Endodermal cell (in vitro differentiated cells): ENCODE data around the gene NAA25. TPM values are rescaled to one million over a fixed set of nuclear protein-coding genes. Genes with fewer than 3 reads are reported as not detected.
"Not testable (repeated sequence)": the region's sequence is repeated elsewhere in the genome, so short reads cannot be mapped to it uniquely, and the experiment has no call there.

Experiments
- DNase-seq: peaks from one replicate; pipeline ENCODE4 v3.0.0-alpha.2; 2017
- H3K27ac ChIP-seq: 2 replicates; pipeline ENCODE4 v1.5.1; 2013; ENCODE audit warnings: mild to moderate bottlenecking, low read depth, low read length, moderate library complexity
- H3K27me3 ChIP-seq: 2 replicates; pipeline ENCODE4 v1.6.1; 2013; ENCODE audit warnings: mild to moderate bottlenecking, low read length, moderate library complexity; ENCODE audit not compliant: insufficient read depth, control insufficient read depth, poor library complexity, severe bottlenecking
- H3K36me3 ChIP-seq: 2 replicates; pipeline ENCODE4 v1.7.0; 2013; ENCODE audit warnings: mild to moderate bottlenecking, low read length, moderate library complexity; ENCODE audit not compliant: control insufficient read depth, insufficient read depth
- H3K4me1 ChIP-seq: one replicate; pipeline ENCODE4 v1.7.0; 2013; ENCODE audit warnings: low read length; ENCODE audit not compliant: control insufficient read depth, insufficient read depth
- H3K4me3 ChIP-seq: 2 replicates; pipeline ENCODE4 v1.5.1; 2013; ENCODE audit warnings: mild to moderate bottlenecking, low read length, moderate library complexity
- H3K9ac ChIP-seq: 2 replicates; pipeline ENCODE4 v1.6.1; 2013; ENCODE audit warnings: mild to moderate bottlenecking, low read length, moderate library complexity; ENCODE audit not compliant: poor library complexity, severe bottlenecking; ENCODE audit errors: extremely low read depth
- H3K9me3 ChIP-seq: 2 replicates; pipeline ENCODE4 v1.6.1; 2013; ENCODE audit warnings: mild to moderate bottlenecking, low read length, moderate library complexity; ENCODE audit not compliant: control insufficient read depth
- H3K27ac Mint-ChIP-seq: 2 replicates; pipeline ENCODE4 v1.8.0; 2020; ENCODE audit warnings: mixed read lengths
- H3K27me3 Mint-ChIP-seq: 2 replicates; pipeline ENCODE4 v1.8.0; 2021; ENCODE audit warnings: mild to moderate bottlenecking, mixed read lengths; ENCODE audit not compliant: insufficient read depth
- H3K36me3 Mint-ChIP-seq: 2 replicates; pipeline ENCODE4 v1.8.0; 2020; ENCODE audit warnings: low read depth, mixed read lengths
- H3K4me1 Mint-ChIP-seq: 2 replicates; pipeline ENCODE4 v1.8.0; 2020; ENCODE audit warnings: mixed read lengths
- H3K4me3 Mint-ChIP-seq: 2 replicates; pipeline ENCODE4 v1.8.0; 2020; ENCODE audit warnings: mild to moderate bottlenecking, moderate library complexity, mixed read lengths
- H3K9me3 Mint-ChIP-seq: 2 replicates; pipeline ENCODE4 v1.8.0; 2020; ENCODE audit warnings: mild to moderate bottlenecking, mixed read lengths
- WGBS, 2 experiments: methylation state at CpG; one replicate each; pipeline versions ENCODE4 v1.1.5 to v1.1.7; 2013; ENCODE audit warnings: missing lambda C conversion rate in 2 of 2, mixed read lengths in 1 of 2; ENCODE audit not compliant: insufficient coverage in 1 of 2, insufficient read length in 1 of 2; 5-methylcytosine and 5-hydroxymethylcytosine counted together
- total RNA-seq, 2 donors: library from RNA; stranded (reverse); fragmentation: NEBNext Ultra II Directional in 1 of 2; extraction: Animal tissue kit (Norgen Biotek cat#: 25700) in 1 of 2; gene quantifications; 2 replicates in 1 of 2; 3 replicates in 1 of 2; pipeline ENCODE4 v1.2.1, GENCODE V29; 2021
- TF ChIP-seq, protein P1 (sequence below): fragments of 200-600 bp; sonication (generic); conservative IDR thresholded peaks from 2 replicates; pipeline ENCODE4 v1.5.0; 2021; ENCODE audit warnings: antibody characterized with exemption, mild to moderate bottlenecking

The NAA25 gene
- total RNA-seq, 2 donors from 2014 or later, result 34.2 to 36.3 TPM

- Mint-ChIP-seq H3K27me3 (no peaks in the 10 kb centered on the region), H3K36me3 (peaks cover 36% of the 10 kb centered on the region), H3K4me3 (peak within 1 kb of the TSS; percentile 82), H3K27ac (peak within 1 kb of the TSS; percentile 99), H3K9me3 (peaks cover 8% of the 10 kb centered on the region), H3K4me1 (peaks cover 21% of the 10 kb centered on the region)
- no peaks in the 10 kb centered on the region for H3K4me1 ChIP-seq
- peaks cover 16% of the 10 kb centered on the region for H3K9me3 ChIP-seq
- DNase-seq, result peak; percentile 100
- H3K27me3 ChIP-seq, result no peaks in the 10 kb centered on the region
- peak within 1 kb of the TSS; percentile 88 for H3K27ac ChIP-seq
- peak within 1 kb of the TSS; percentile 92 for H3K9ac ChIP-seq
- TF ChIP-seq, protein P1, sequence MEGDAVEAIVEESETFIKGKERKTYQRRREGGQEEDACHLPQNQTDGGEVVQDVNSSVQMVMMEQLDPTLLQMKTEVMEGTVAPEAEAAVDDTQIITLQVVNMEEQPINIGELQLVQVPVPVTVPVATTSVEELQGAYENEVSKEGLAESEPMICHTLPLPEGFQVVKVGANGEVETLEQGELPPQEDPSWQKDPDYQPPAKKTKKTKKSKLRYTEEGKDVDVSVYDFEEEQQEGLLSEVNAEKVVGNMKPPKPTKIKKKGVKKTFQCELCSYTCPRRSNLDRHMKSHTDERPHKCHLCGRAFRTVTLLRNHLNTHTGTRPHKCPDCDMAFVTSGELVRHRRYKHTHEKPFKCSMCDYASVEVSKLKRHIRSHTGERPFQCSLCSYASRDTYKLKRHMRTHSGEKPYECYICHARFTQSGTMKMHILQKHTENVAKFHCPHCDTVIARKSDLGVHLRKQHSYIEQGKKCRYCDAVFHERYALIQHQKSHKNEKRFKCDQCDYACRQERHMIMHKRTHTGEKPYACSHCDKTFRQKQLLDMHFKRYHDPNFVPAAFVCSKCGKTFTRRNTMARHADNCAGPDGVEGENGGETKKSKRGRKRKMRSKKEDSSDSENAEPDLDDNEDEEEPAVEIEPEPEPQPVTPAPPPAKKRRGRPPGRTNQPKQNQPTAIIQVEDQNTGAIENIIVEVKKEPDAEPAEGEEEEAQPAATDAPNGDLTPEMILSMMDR, result peak; percentile 72
- H3K36me3 ChIP-seq, result peaks cover 42% of the 10 kb centered on the region
- WGBS, 2 experiments, result 0% methylated on average over 32 to 67 of the region's 67 CpGs
- peak within 1 kb of the TSS; percentile 92 for H3K4me3 ChIP-seq
These were observed 95.6 kb downstream of the NAA25 start, which contains the start of the genes ERP29 and TMEM116 for GRCh38 chr12:112012775-112013600. ERP29 (plus strand) TSS chr12:112013426; CDS start chr12:112013466, 40 bp downstream. TMEM116 (minus strand) TSS chr12:112013165; CDS start chr12:112005270, 7,895 bp downstream.

DNA sequence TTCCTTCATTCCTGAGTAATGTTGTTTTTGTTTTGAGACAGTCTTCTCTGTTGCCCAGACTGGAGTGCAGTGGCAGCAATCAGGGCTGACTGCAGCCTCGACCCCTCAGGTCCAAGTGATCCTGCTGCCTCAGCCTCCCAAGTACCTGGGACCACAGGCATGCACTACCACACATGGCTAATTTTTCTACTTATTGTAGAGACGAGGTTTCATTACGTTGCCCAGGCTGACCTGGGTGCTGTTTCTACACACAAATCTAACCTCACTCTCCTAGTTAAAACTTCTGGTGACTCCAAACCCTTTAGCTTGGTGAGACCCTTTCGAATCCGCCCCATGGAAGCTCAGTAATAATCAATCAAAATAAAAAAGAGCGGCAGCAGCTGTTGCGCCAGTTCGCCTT is 96.9 kb downstream of the NAA25 start:
- Histone ChIP-seq H3K4me3 (peak overlapping the region; percentile 92), H3K27me3 (no peaks in the 10 kb centered on the region), H3K36me3 (peaks cover 31% of the 10 kb centered on the region), H3K9ac (no peak overlapping the region), H3K27ac (no peak overlapping the region), H3K9me3 (peaks cover 16% of the 10 kb centered on the region), H3K4me1 (no peaks in the 10 kb centered on the region)
- peak overlapping the region; percentile 99 for H3K27ac Mint-ChIP-seq
- peaks cover 27% of the 10 kb centered on the region for H3K36me3 Mint-ChIP-seq
- peaks cover 17% of the 10 kb centered on the region for H3K4me1 Mint-ChIP-seq
- no peaks in the 10 kb centered on the region for H3K27me3 Mint-ChIP-seq
- WGBS, 2 experiments, result 92 to 94% methylated on average over 8 of the region's 8 CpGs
- H3K9me3 Mint-ChIP-seq, result peaks cover 8% of the 10 kb centered on the region
- H3K4me3 Mint-ChIP-seq, result peak overlapping the region; percentile 82
- TF ChIP-seq, protein P1, result no peak
- no peak for DNase-seq

- no peak overlapping the region for H3K9ac ChIP-seq
- Mint-ChIP-seq H3K4me1 (peaks cover 21% of the 10 kb centered on the region), H3K27me3 (no peaks in the 10 kb centered on the region), H3K9me3 (peaks cover 2% of the 10 kb centered on the region), H3K27ac (no peak overlapping the region), H3K4me3 (no peak overlapping the region), H3K36me3 (peaks cover 18% of the 10 kb centered on the region)
- no peaks in the 10 kb centered on the region for H3K27me3 ChIP-seq
- WGBS, 2 experiments, result 91 to 97% methylated on average over 6 to 8 of the region's 8 CpGs
- no peak overlapping the region for H3K27ac ChIP-seq
- H3K4me1 ChIP-seq, result no peaks in the 10 kb centered on the region
- DNase-seq, result peak; percentile 47
- peaks cover 10% of the 10 kb centered on the region for H3K9me3 ChIP-seq
- H3K36me3 ChIP-seq, result peaks cover 21% of the 10 kb centered on the region
- TF ChIP-seq, protein P1, result no peak
- H3K4me3 ChIP-seq, result peak overlapping the region; percentile 92
These were observed 97.9 kb downstream of the NAA25 start for GRCh38 chr12:112010415-112011344.

GRCh38 chr12:112009596-112009995 is 99.0 kb downstream of the NAA25 start:
- Mint-ChIP-seq H3K36me3 (peaks cover 11% of the 10 kb centered on the region), H3K4me1 (peaks cover 23% of the 10 kb centered on the region)
- H3K9ac ChIP-seq, H3K4me3 Mint-ChIP-seq, H3K27me3 Mint-ChIP-seq, H3K27ac ChIP-seq, H3K27me3 ChIP-seq, H3K4me1 ChIP-seq, H3K9me3 ChIP-seq, H3K4me3 ChIP-seq, H3K9me3 Mint-ChIP-seq, H3K27ac Mint-ChIP-seq: not testable (repeated sequence)
- peaks cover 13% of the 10 kb centered on the region for H3K36me3 ChIP-seq
- DNase-seq, result peak; percentile 12
- 90 to 100% methylated on average over 2 of the region's 3 CpGs for WGBS, 2 experiments
